Measurements from ENCODE around the gene HSP90AB1. TPM values are rescaled to one million over a fixed set of nuclear protein-coding genes. Genes with fewer than 3 reads are reported as not detected.

Gene HSP90AB1
- polyA plus RNA-seq, 1 of the 3 experiments (the other 2 are of a cell fraction), result 843 TPM

- TF ChIP-seq, protein P1, sequence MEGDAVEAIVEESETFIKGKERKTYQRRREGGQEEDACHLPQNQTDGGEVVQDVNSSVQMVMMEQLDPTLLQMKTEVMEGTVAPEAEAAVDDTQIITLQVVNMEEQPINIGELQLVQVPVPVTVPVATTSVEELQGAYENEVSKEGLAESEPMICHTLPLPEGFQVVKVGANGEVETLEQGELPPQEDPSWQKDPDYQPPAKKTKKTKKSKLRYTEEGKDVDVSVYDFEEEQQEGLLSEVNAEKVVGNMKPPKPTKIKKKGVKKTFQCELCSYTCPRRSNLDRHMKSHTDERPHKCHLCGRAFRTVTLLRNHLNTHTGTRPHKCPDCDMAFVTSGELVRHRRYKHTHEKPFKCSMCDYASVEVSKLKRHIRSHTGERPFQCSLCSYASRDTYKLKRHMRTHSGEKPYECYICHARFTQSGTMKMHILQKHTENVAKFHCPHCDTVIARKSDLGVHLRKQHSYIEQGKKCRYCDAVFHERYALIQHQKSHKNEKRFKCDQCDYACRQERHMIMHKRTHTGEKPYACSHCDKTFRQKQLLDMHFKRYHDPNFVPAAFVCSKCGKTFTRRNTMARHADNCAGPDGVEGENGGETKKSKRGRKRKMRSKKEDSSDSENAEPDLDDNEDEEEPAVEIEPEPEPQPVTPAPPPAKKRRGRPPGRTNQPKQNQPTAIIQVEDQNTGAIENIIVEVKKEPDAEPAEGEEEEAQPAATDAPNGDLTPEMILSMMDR (IDR thresholded peaks at IDR 0.05), result no peak
- no peak for TF ChIP-seq EZH2phosphoT487 (IDR thresholded peaks at IDR 0.05; ENCODE audit: borderline replicate concordance, low read depth)
- TF ChIP-seq MEF2A (IDR thresholded peaks at IDR 0.05; ENCODE audit: borderline replicate concordance, low read depth), result no peak
- TF ChIP-seq, protein P2, sequence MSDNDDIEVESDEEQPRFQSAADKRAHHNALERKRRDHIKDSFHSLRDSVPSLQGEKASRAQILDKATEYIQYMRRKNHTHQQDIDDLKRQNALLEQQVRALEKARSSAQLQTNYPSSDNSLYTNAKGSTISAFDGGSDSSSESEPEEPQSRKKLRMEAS (IDR thresholded peaks at IDR 0.05; ENCODE audit: low read depth), result no peak
- TF ChIP-seq TAF1 (IDR thresholded peaks at IDR 0.05; ENCODE audit: borderline replicate concordance, low read depth, low read length), result no peak
- no peak for TF ChIP-seq FOXM1 (IDR thresholded peaks at IDR 0.05; ENCODE audit: low read depth)
- no peak for TF ChIP-seq RXRA (IDR thresholded peaks at IDR 0.05; ENCODE audit: borderline replicate concordance, low read depth)
- no peak for TF ChIP-seq PBX3 (IDR thresholded peaks at IDR 0.05)
- TF ChIP-seq SIN3A (IDR thresholded peaks at IDR 0.05; ENCODE audit: borderline replicate concordance, low read depth, low read length), result no peak
Observed at GRCh38 chr6:44260451-44261297, 13.8 kb downstream of the HSP90AB1 start (continued).

- H2AFZ ChIP-seq (ENCODE audit: low read depth), result no peak overlapping the region
- POLR2A ChIA-PET, result no interaction called here
Observed at GRCh38 chr6:44261581-44261980, 14.7 kb downstream of the HSP90AB1 start.

More at GRCh38 chr6:44261581-44261980, 14.7 kb downstream of the HSP90AB1 start:
- Histone ChIP-seq H3K4me2 (no peak overlapping the region), H3K4me1 (ENCODE audit: control insufficient read depth in 1 of 2, insufficient read depth in 2 of 2, low read depth in 1 of 2, low read length in 1 of 2) (peaks cover 16 to 33% of the 10 kb centered on the region in 2 experiments; a peak in 2 of 4 replicates), H3K4me3 (ENCODE audit: low read depth in 2 of 2, low read length in 1 of 2) (no peak overlapping the region), H3K9ac (no peak overlapping the region), H3K9me2 (no peaks in the 10 kb centered on the region), H3K27ac (ENCODE audit: low read depth in 2 of 2, low read length in 1 of 2) (no peak overlapping the region), H3K36me3 (replicated peaks in 1 of 2; ENCODE audit: control insufficient read depth in 1 of 2, insufficient read depth in 2 of 2, low read length in 1 of 2) (peaks cover 0 to 10% of the 10 kb centered on the region in 2 experiments), H3K79me2 (ENCODE audit: insufficient read depth) (peaks cover 27% of the 10 kb centered on the region), H3K9me3 (no peaks in the 10 kb centered on the region), H3F3A (replicated peaks; ENCODE audit: insufficient read depth) (peaks cover 7% of the 10 kb centered on the region), H3K27me3 (ENCODE audit: insufficient read depth) (no peaks in the 10 kb centered on the region), H4K20me1 (ENCODE audit: insufficient read depth) (0 out of 2 replicates have a peak, but pooled peaks cover 1% of the 10 kb centered on the region)
- DNase-seq, result no peak
- TF ChIP-seq USF1 (IDR thresholded peaks at IDR 0.05; ENCODE audit: borderline replicate concordance, low read depth) (no peak), NFIC (IDR thresholded peaks at IDR 0.05; ENCODE audit: borderline replicate concordance) (no peak), MEF2A (IDR thresholded peaks at IDR 0.05; ENCODE audit: borderline replicate concordance, low read depth) (no peak), SMC3 (IDR thresholded peaks at IDR 0.05; ENCODE audit: low read depth, low read length) (no peak), ELF1 (IDR thresholded peaks at IDR 0.05) (no peak), RFX5 (IDR thresholded peaks at IDR 0.05; ENCODE audit: low read length) (no peak), JUND (IDR thresholded peaks at IDR 0.05) (no peak)
- TF ChIP-seq, protein P1 (IDR thresholded peaks at IDR 0.05), result no peak
- 87% methylated on average over 6 of the region's 8 CpGs for WGBS (ENCODE audit: low lambda C conversion rate)
- CTCF ChIA-PET, result interaction anchor here (0.9 to 2.2 kb wide), 11 partner anchors 8 to 171 kb away, joined by 3 to 11 read pairs (median 4); partner anchors contain the start of genes AARS2, HSP90AB1 and SLC29A1

All from SK-N-SH (cell line).